ENCODE data around the gene OGFR.

Gene OGFR

DNA sequence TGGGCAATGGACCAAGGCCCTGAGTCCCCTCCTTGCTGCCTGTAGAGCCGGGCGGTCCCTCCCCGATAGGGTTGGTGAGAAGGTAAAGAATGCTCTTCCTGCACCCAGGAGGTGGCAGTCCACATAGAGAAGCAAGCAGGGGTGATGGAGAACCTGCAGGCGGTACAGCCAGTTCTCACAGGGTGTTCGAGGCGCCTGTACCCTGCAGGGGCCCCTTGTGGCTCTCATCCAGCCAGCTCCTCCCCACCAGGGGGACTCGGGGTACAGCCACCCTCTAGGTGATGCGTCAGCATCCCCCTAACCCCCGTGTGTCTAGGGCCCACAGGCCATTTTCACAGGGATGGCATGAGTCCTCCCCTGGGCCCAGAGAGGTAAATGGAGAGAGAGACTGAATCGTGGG, 7.1 kb downstream of the OGFR start:
- H3K27ac ChIP-seq (ENCODE audit: extremely low read depth, low read depth, low read length) = no peak overlapping the region
- no peaks in the 10 kb centered on the region for H3K9me3 ChIP-seq (ENCODE audit: control insufficient read depth, insufficient read depth, low read depth, low read length)
- H3K4me1 ChIP-seq (ENCODE audit: control insufficient read depth, insufficient read depth, low read length) = peaks cover 2% of the 10 kb centered on the region; the same call in 1 of the 2 replicates
- TF ChIP-seq, protein P1, sequence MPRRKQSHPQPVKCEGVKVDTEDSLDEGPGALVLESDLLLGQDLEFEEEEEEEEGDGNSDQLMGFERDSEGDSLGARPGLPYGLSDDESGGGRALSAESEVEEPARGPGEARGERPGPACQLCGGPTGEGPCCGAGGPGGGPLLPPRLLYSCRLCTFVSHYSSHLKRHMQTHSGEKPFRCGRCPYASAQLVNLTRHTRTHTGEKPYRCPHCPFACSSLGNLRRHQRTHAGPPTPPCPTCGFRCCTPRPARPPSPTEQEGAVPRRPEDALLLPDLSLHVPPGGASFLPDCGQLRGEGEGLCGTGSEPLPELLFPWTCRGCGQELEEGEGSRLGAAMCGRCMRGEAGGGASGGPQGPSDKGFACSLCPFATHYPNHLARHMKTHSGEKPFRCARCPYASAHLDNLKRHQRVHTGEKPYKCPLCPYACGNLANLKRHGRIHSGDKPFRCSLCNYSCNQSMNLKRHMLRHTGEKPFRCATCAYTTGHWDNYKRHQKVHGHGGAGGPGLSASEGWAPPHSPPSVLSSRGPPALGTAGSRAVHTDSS (tag by site-specific recombination; IDR thresholded peaks at IDR 0.05) = no peak
- TF ChIP-seq ZNF184 (tag by site-specific recombination; IDR thresholded peaks at IDR 0.05) (no peak), SP2 (tag by site-specific recombination; IDR thresholded peaks at IDR 0.05) (no peak), ZNF146 (tag by site-specific recombination; IDR thresholded peaks at IDR 0.05) (no peak), ZSCAN30 (tag by site-specific recombination; IDR thresholded peaks at IDR 0.05) (no peak), ZNF292 (tag by site-specific recombination; IDR thresholded peaks at IDR 0.05; ENCODE audit: borderline replicate concordance, low read depth) (no peak), ZNF366 (tag by site-specific recombination; conservative IDR thresholded peaks at IDR 0.05) (no peak), KLF1 (tag by site-specific recombination; IDR thresholded peaks at IDR 0.05) (no peak), ZNF16 (tag by site-specific recombination; IDR thresholded peaks at IDR 0.05; ENCODE audit: low read depth) (no peak), ZNF266 (tag by site-specific recombination; IDR thresholded peaks at IDR 0.05; ENCODE audit: low read depth) (no peak), YY2 (tag by site-specific recombination; IDR thresholded peaks at IDR 0.05) (no peak), ZNF157 (tag by site-specific recombination; IDR thresholded peaks at IDR 0.05) (no peak), ZFP69B (tag by site-specific recombination; IDR thresholded peaks at IDR 0.05) (no peak)
- TF ChIP-seq, protein P2, sequence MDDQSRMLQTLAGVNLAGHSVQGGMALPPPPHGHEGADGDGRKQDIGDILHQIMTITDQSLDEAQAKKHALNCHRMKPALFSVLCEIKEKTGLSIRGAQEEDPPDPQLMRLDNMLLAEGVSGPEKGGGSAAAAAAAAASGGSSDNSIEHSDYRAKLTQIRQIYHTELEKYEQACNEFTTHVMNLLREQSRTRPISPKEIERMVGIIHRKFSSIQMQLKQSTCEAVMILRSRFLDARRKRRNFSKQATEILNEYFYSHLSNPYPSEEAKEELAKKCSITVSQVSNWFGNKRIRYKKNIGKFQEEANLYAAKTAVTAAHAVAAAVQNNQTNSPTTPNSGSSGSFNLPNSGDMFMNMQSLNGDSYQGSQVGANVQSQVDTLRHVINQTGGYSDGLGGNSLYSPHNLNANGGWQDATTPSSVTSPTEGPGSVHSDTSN (CRISPR knock-in tag; IDR thresholded peaks at IDR 0.05) = no peak
- TF ChIP-seq, protein P3, sequence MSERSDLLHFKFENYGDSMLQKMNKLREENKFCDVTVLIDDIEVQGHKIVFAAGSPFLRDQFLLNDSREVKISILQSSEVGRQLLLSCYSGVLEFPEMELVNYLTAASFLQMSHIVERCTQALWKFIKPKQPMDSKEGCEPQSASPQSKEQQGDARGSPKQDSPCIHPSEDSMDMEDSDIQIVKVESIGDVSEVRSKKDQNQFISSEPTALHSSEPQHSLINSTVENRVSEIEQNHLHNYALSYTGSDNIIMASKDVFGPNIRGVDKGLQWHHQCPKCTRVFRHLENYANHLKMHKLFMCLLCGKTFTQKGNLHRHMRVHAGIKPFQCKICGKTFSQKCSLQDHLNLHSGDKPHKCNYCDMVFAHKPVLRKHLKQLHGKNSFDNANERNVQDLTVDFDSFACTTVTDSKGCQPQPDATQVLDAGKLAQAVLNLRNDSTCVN (tag by site-specific recombination; optimal IDR thresholded peaks at IDR 0.05) = no peak
- TF ChIP-seq, protein P4, sequence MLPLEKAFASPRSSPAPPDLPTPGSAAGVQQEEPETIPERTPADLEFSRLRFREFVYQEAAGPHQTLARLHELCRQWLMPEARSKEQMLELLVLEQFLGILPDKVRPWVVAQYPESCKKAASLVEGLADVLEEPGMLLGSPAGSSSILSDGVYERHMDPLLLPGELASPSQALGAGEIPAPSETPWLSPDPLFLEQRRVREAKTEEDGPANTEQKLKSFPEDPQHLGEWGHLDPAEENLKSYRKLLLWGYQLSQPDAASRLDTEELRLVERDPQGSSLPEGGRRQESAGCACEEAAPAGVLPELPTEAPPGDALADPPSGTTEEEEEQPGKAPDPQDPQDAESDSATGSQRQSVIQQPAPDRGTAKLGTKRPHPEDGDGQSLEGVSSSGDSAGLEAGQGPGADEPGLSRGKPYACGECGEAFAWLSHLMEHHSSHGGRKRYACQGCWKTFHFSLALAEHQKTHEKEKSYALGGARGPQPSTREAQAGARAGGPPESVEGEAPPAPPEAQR (tag by site-specific recombination; IDR thresholded peaks at IDR 0.05) = no peak
- TF ChIP-seq, protein P5, sequence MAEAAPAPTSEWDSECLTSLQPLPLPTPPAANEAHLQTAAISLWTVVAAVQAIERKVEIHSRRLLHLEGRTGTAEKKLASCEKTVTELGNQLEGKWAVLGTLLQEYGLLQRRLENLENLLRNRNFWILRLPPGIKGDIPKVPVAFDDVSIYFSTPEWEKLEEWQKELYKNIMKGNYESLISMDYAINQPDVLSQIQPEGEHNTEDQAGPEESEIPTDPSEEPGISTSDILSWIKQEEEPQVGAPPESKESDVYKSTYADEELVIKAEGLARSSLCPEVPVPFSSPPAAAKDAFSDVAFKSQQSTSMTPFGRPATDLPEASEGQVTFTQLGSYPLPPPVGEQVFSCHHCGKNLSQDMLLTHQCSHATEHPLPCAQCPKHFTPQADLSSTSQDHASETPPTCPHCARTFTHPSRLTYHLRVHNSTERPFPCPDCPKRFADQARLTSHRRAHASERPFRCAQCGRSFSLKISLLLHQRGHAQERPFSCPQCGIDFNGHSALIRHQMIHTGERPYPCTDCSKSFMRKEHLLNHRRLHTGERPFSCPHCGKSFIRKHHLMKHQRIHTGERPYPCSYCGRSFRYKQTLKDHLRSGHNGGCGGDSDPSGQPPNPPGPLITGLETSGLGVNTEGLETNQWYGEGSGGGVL (tag by site-specific recombination; IDR thresholded peaks at IDR 0.05) = no peak
- CTCF ChIA-PET = interaction anchor here (1.0 kb wide), 1 partner anchor 21 kb away, joined by 3 read pairs; no protein-coding TSS in a partner anchor
- peaks cover 4 to 65% of the 10 kb centered on the region in 2 experiments; a peak in 2 of 3 replicates for H3K36me3 ChIP-seq (ENCODE audit: control insufficient read depth in 2 of 2, insufficient read depth in 1 of 2, low read length in 2 of 2)
- POLR2A ChIA-PET = interaction anchor here (1.6 kb wide), 1 partner anchor 18 kb away, joined by 5 read pairs; no protein-coding TSS in a partner anchor
- no peak overlapping the region for H3K4me3 ChIP-seq (ENCODE audit: low read depth, low read length)
